Lung (tissue), 12 donors: ENCODE data around the gene TMEM259. TPM values are rescaled to one million over a fixed set of nuclear protein-coding genes. Genes with fewer than 3 reads are reported as not detected.

Source experiments
- ATAC-seq: fragments of 200-7000 bp; cut with Tn5 transposase; one replicate; pipeline ENCODE4 v1.9.1; 2020; ENCODE audit warnings: moderate number of reproducible peaks; ENCODE audit not compliant: insufficient read depth, low FRiP score
- DNase-seq, 3 donors: peaks; one replicate each; pipeline ENCODE4 v3.0.0-alpha.2; 2013 to 2017
- H3K27ac ChIP-seq, 2 donors: one replicate each; pipeline ENCODE4 v1.5.1; 2013; ENCODE audit warnings: mild to moderate bottlenecking in 2 of 2, moderate library complexity in 2 of 2, control low read depth in 1 of 2, inconsistent platforms in 1 of 2, low read depth in 1 of 2, low read length in 1 of 2
- H3K27me3 ChIP-seq, 3 donors: one replicate each; pipeline ENCODE4 v1.5.1; 2013; ENCODE audit warnings: low read length in 2 of 3; ENCODE audit not compliant: control insufficient read depth in 3 of 3, insufficient read depth in 3 of 3
- H3K36me3 ChIP-seq, 4 donors: one replicate each; pipeline ENCODE4 v1.5.1; 2013; ENCODE audit warnings: low read length in 4 of 4, mild to moderate bottlenecking in 1 of 4, moderate library complexity in 1 of 4; ENCODE audit not compliant: control insufficient read depth in 4 of 4, insufficient read depth in 4 of 4
- H3K4me1 ChIP-seq, 5 donors: one replicate each; pipeline ENCODE4 v1.5.1; 2013; ENCODE audit warnings: low read length in 5 of 5, mild to moderate bottlenecking in 2 of 5, moderate library complexity in 1 of 5; ENCODE audit not compliant: control insufficient read depth in 5 of 5, insufficient read depth in 5 of 5
- H3K4me3 ChIP-seq: one replicate; pipeline ENCODE4 v1.5.1; 2013; ENCODE audit warnings: mild to moderate bottlenecking, control low read depth, moderate library complexity
- H3K9ac ChIP-seq, 2 donors: one replicate each; pipeline ENCODE4 v1.5.1; 2013; ENCODE audit warnings: low read length in 2 of 2, control low read depth in 1 of 2; ENCODE audit not compliant: insufficient read depth in 1 of 2
- H3K9me3 ChIP-seq, 4 donors: one replicate each; pipeline ENCODE4 v1.5.1; 2013; ENCODE audit warnings: low read length in 3 of 4, mild to moderate bottlenecking in 1 of 4, moderate library complexity in 1 of 4; ENCODE audit not compliant: control insufficient read depth in 4 of 4, insufficient read depth in 3 of 4
- CTCF ChIP-seq: IDR thresholded peaks from 2 replicates; pipeline ENCODE4 v1.5.1; 2012; ENCODE audit warnings: mild to moderate bottlenecking; ENCODE audit errors: control extremely low read depth, extremely low read depth
- WGBS, 2 donors: extraction: QIAGEN DNeasy Blood & Tissue Kit; methylation state at CpG; one replicate each; pipeline ENCODE4 v1.1.7; 2013; 5-methylcytosine and 5-hydroxymethylcytosine counted together
- polyA plus RNA-seq, 2 donors: library from polyadenylated mRNA; stranded (reverse); fragments of 200-250 nt; gene quantifications; one replicate each; pipeline ENCODE4 v1.2.1, GENCODE V29; 2013
- total RNA-seq, 2 donors: library from RNA; depleted of rRNA in 1 of 2; stranded (reverse); fragments of >200 nt in 1 of 2; gene quantifications; one replicate each; pipeline ENCODE4 v1.2.1, GENCODE V29; 2014 to 2021
- donor health status: control.
- donor health status: control.
- donor health status: Bipolar disorder and iron deficiency.
- donor health status: healthy.
- donor health status: DM: yes; HTN: yes; CAD: no.

Gene TMEM259
- total and polyA plus RNA-seq, 4 donors, result 61.1 to 262 (median 195) TPM

- peaks cover 0 to 15% (median 3%) of the 10 kb centered on the region in 4 donors for H3K36me3 ChIP-seq
- H3K27me3 ChIP-seq, result no peaks in the 10 kb centered on the region
- 75 to 77% methylated on average over 42 to 43 of the region's 43 CpGs for WGBS, 2 donors
- H3K9me3 ChIP-seq, result no peaks in the 10 kb centered on the region
- DNase-seq, result no peak
- no peak overlapping the region for H3K27ac ChIP-seq
- H3K9ac ChIP-seq, result no peak overlapping the region
- no peak overlapping the region for H3K4me3 ChIP-seq
- no peak for ATAC-seq
- peaks cover 0 to 36% (median 3%) of the 10 kb centered on the region in 5 donors for H3K4me1 ChIP-seq
- TF ChIP-seq CTCF, result no peak
Measured at GRCh38 chr19:1041835-1042685, 21.1 kb upstream of the TMEM259 start.

- H3K9ac ChIP-seq, result no peak overlapping the region
- 42 to 48% methylated on average over 26 of the region's 26 CpGs for WGBS, 2 donors
- no peak for DNase-seq
- no peak for ATAC-seq
- TF ChIP-seq CTCF, result no peak
- peaks cover 0 to 36% (median 3%) of the 10 kb centered on the region in 5 donors for H3K4me1 ChIP-seq
- H3K27me3 ChIP-seq, result no peaks in the 10 kb centered on the region
- H3K36me3 ChIP-seq, result peaks cover 0 to 11% (median 3%) of the 10 kb centered on the region in 4 donors
- no peak overlapping the region for H3K4me3 ChIP-seq
- no peak overlapping the region for H3K27ac ChIP-seq
- no peaks in the 10 kb centered on the region for H3K9me3 ChIP-seq
Measured at GRCh38 chr19:1041272-1041834, 20.4 kb upstream of the TMEM259 start.

- H3K27me3 ChIP-seq, result no peaks in the 10 kb centered on the region
- TF ChIP-seq CTCF, result no peak
- no peak overlapping the region for H3K9ac ChIP-seq
- no peaks in the 10 kb centered on the region for H3K9me3 ChIP-seq
- H3K4me1 ChIP-seq, result peaks cover 0 to 36% (median 3%) of the 10 kb centered on the region in 5 donors
- 1 to 2% methylated on average over 27 of the region's 27 CpGs for WGBS, 2 donors
- DNase-seq, result peak; percentile 86 to 92 (median 89)
- H3K27ac ChIP-seq, result peak overlapping the region in 1 of 2 donors; percentile 0
- H3K36me3 ChIP-seq, result peaks cover 0 to 14% (median 3%) of the 10 kb centered on the region in 4 donors
- peak; percentile 59 for ATAC-seq
- peak overlapping the region; percentile 17 for H3K4me3 ChIP-seq
Measured at GRCh38 chr19:1040476-1041271, 19.8 kb upstream of the TMEM259 start.
